GM23248 (cell line): ENCODE data around the gene PREX1.

Source experiments
- EZH2 ChIP-seq: fragments of 200-600 bp; sonication (generic); IDR thresholded peaks from 2 replicates; pipeline ENCODE4 v1.6.1; 2018; ENCODE audit warnings: antibody characterized with exemption, mild to moderate bottlenecking; ENCODE audit not compliant: insufficient read depth, poor library complexity, severe bottlenecking
- EZH2phosphoT487 ChIP-seq: fragments of 200-600 bp; sonication (generic); IDR thresholded peaks from 2 replicates; pipeline ENCODE4 v1.6.1; 2018; ENCODE audit warnings: antibody characterized with exemption, moderate library complexity, mild to moderate bottlenecking, low read depth; ENCODE audit not compliant: insufficient read depth

DNA sequence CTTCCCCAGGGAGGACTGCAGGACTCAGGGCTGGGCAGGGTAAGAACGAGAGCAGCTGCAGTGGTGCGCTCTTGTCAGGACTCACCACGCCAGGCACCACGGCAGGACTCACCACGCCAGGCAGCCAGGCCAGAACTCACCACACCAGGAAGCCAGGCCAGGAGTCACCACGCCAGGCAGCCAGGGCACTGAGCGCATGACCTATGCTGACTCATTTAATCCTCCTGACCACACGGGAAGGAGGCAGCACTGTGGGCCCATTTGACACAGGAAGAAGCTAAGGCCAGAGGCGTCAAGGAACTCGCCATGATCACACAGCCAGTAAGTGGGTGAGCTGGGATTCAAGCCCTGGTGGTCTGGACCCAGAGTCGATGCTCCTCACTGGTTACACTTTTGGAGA is 189.3 kb downstream of the PREX1 start:
- TF ChIP-seq EZH2 (no peak), EZH2phosphoT487 (no peak)
